Measurements from ENCODE around the gene ZDHHC7.
"Not testable (repeated sequence)": the region's sequence is repeated elsewhere in the genome, so short reads cannot be mapped to it uniquely, and the experiment has no call there.

ZDHHC7 gene

GRCh38 chr16:85054948-85055492, 43.7 kb upstream of the ZDHHC7 start:
- peak; percentile 2 for DNase-seq (ENCODE audit: extremely low read depth, low read depth)
- TF ChIP-seq CTCF (IDR thresholded peaks at IDR 0.05; ENCODE audit: low read depth, low read length), result no peak

GRCh38 chr16:85054321-85054720, 43.0 kb upstream of the ZDHHC7 start:
- DNase-seq (ENCODE audit: extremely low read depth, low read depth), result not testable (repeated sequence)

GRCh38 chr16:85052536-85052935, 41.2 kb upstream of the ZDHHC7 start:
- no peak for TF ChIP-seq CTCF (IDR thresholded peaks at IDR 0.05; ENCODE audit: low read depth, low read length)
- no peak for DNase-seq (ENCODE audit: extremely low read depth, low read depth)

- no peak for DNase-seq (ENCODE audit: extremely low read depth, low read depth)
- TF ChIP-seq CTCF (IDR thresholded peaks at IDR 0.05; ENCODE audit: low read depth, low read length), result no peak
These were observed 40.3 kb upstream of the ZDHHC7 start for GRCh38 chr16:85051683-85052082.

GRCh38 chr16:85051067-85051581, 39.8 kb upstream of the ZDHHC7 start:
- TF ChIP-seq CTCF (IDR thresholded peaks at IDR 0.05; ENCODE audit: low read depth, low read length), result no peak
- no peak for DNase-seq (ENCODE audit: extremely low read depth, low read depth)

- no peak for TF ChIP-seq CTCF (IDR thresholded peaks at IDR 0.05; ENCODE audit: low read depth, low read length)
- DNase-seq (ENCODE audit: extremely low read depth, low read depth), result no peak
These were observed 38.5 kb upstream of the ZDHHC7 start for GRCh38 chr16:85049706-85050305.

GRCh38 chr16:85048921-85049562, 37.7 kb upstream of the ZDHHC7 start:
- no peak for DNase-seq (ENCODE audit: extremely low read depth, low read depth)
- no peak for TF ChIP-seq CTCF (IDR thresholded peaks at IDR 0.05; ENCODE audit: low read depth, low read length)
